Muscle layer of colon (tissue), 2 donors: ENCODE results near the gene SMC1B.
"Not testable (repeated sequence)": the region's sequence is repeated elsewhere in the genome, so short reads cannot be mapped to it uniquely, and the experiment has no call there.

Experiments used
- H3K27ac ChIP-seq: one replicate; pipeline ENCODE4 v1.7.0; 2013; ENCODE audit warnings: low read depth, mild to moderate bottlenecking, low read length, moderate library complexity
- H3K27me3 ChIP-seq, 2 donors: one replicate each; pipeline ENCODE4 v1.7.0; 2013; ENCODE audit warnings: low read length in 2 of 2, mild to moderate bottlenecking in 2 of 2; ENCODE audit not compliant: insufficient read depth in 2 of 2, control insufficient read depth in 1 of 2
- H3K36me3 ChIP-seq: one replicate; pipeline ENCODE4 v1.7.0; 2013; ENCODE audit warnings: mild to moderate bottlenecking, low read length; ENCODE audit not compliant: insufficient read depth
- H3K4me1 ChIP-seq: one replicate; pipeline ENCODE4 v1.7.0; 2013; ENCODE audit warnings: mild to moderate bottlenecking, low read length; ENCODE audit not compliant: insufficient read depth
- H3K4me3 ChIP-seq, 2 donors: one replicate each; pipeline ENCODE4 v1.7.0; 2013; ENCODE audit warnings: low read length in 2 of 2, low read depth in 1 of 2, mild to moderate bottlenecking in 1 of 2, moderate library complexity in 1 of 2
- H3K9ac ChIP-seq: one replicate; pipeline ENCODE4 v1.7.0; 2013; ENCODE audit warnings: low read length
- H3K9me3 ChIP-seq: one replicate; pipeline ENCODE4 v1.7.0; 2013; ENCODE audit warnings: mild to moderate bottlenecking, low read length
- donor health status: abdominal sarcoma.
- donor health status: Adenocarcinoma of cecum.

Gene SMC1B

DNA sequence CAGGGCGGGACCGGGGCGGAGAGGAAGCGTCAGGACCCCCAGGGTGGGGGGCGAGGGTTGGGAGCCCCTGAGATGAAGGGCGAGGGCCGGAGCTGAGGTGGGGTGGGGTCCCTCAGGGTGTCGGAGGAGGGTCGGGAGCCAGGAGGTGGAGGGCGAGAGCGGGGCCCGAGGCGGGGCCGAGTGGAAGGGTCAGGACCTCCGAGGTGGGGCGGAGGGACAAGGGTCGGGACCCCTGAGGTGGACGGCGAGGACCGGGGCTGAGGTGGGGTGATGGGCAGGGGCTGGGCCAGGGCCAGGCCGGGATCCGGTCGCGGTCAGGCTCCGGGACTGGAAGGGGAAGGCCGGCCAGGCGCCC, 409 bp downstream of the SMC1B start:
- Histone ChIP-seq H3K4me3 (peak overlapping the region in 1 of 2 donors; percentile 6), H3K27ac (no peak overlapping the region), H3K36me3 (no peaks in the 10 kb centered on the region), H3K9me3 (no peaks in the 10 kb centered on the region), H3K27me3 (peaks cover 0 to 7% of the 10 kb centered on the region in 2 donors), H3K9ac (no peak overlapping the region), H3K4me1 (no peaks in the 10 kb centered on the region)

DNA sequence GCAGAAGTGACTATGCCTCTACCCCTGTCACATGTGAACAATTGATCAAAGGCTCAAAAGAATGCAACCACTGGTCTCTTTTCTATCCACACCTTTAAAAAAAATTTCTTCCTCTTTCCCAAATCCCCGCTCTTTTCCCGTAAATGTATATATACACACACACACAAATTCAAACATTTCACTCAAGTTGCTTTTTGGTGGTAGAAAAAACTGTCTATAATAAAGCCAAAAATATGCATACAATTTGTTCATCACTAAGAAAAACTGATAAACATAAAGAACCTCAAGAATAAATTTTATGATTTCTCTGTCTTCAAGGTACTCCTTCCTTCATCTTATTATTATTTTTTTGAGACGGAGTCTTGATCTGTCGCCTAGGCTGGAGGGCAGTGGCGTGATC, 5.6 kb downstream of the SMC1B start:
- H3K9me3 ChIP-seq: no peaks in the 10 kb centered on the region
- no peaks in the 10 kb centered on the region for H3K4me1 ChIP-seq
- no peak overlapping the region for H3K4me3 ChIP-seq
- no peaks in the 10 kb centered on the region for H3K36me3 ChIP-seq
- H3K9ac ChIP-seq: no peak overlapping the region
- no peak overlapping the region for H3K27ac ChIP-seq
- peaks cover 0 to 2% of the 10 kb centered on the region in 2 donors for H3K27me3 ChIP-seq

DNA sequence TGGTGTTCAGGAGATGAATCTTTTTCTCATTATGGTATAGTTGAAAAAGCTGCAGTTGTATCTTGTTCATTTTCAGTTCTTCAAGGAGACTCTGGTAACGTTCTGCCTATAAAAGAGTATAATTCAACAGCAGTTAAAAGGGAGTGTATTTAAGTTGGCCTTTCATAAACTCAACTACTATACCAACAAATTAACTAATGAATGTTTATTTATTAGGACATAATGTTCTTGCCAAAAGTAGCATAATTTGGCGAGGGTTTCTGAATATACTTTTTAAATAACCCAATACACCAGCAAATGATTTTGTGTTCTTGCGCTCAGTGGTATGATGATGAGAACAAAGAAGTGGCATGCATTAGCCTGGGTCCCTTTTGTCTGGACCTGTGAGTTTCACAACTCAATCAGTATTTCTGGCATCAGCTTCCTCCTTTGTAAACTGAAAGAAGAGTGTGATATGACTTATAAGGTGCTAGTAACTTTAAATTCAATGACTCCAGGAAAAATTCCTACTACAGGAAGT, 10.9 kb downstream of the SMC1B start:
- Histone ChIP-seq H3K36me3 (no peaks in the 10 kb centered on the region), H3K9ac (no peak overlapping the region), H3K9me3 (no peaks in the 10 kb centered on the region), H3K27ac (no peak overlapping the region), H3K4me3 (no peak overlapping the region), H3K27me3 (no peaks in the 10 kb centered on the region), H3K4me1 (no peaks in the 10 kb centered on the region)

DNA sequence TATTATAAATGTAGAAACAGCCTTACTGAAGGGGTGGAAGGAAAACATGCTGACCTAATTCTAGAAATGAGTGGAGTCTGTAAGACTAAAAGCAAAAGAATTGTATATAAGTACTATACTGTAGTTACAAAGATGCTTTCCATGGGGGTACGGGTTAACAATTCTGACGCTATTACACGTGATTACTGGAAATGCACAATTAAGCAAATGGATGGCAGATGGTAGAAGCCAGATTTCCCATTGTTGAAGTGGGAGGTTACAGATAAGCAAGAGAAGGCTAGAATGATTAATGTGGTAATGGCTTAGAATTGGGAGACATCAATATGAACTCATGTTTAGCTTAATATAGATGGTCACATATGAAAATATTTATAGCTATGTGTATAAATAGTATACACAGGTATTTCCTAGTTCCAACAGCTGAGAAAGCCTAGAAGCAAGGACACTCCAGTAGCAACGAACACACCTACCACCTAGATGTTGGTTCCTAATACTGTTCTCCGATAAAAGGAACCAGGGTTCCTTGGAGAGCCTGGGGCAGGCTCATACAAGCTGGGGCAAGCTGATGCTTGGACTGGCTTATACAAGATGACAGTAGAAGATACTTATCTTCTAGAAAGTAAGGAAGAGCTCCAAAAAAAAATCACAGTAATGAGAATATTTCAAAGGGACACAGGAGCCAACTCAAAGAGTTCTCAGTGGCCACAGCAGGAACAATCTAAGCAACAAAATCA, 13.5 kb downstream of the SMC1B start:
- H3K27ac ChIP-seq: no peak overlapping the region
- H3K4me3 ChIP-seq: no peak overlapping the region
- H3K4me1 ChIP-seq: no peaks in the 10 kb centered on the region
- H3K9ac ChIP-seq: no peak overlapping the region
- no peaks in the 10 kb centered on the region for H3K36me3 ChIP-seq
- H3K9me3 ChIP-seq: no peaks in the 10 kb centered on the region
- H3K27me3 ChIP-seq: no peaks in the 10 kb centered on the region

DNA sequence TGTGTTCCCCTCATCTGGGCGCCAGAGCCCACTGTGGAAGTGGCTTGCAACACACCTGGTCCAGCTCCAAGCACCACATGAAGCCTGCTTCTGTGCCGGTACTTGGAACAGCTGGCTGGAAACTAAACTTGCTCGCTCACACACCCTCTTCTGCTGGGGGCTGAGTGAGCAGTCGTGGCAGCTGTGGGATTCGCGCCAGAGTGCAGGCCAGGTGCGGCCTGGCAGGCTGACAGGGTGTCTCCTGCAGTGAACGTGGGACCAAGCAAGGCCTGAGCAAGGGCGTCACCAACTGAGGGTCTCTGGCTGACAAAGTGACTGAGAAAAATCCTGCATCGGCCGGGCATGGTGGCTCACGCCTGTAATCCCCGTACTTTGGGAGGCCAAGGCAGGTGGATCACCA, 15.2 kb downstream of the SMC1B start:
- H3K27ac ChIP-seq: no peak overlapping the region
- no peaks in the 10 kb centered on the region for H3K4me1 ChIP-seq
- no peaks in the 10 kb centered on the region for H3K27me3 ChIP-seq
- no peak overlapping the region for H3K9ac ChIP-seq
- no peaks in the 10 kb centered on the region for H3K9me3 ChIP-seq
- H3K36me3 ChIP-seq: no peaks in the 10 kb centered on the region
- H3K4me3 ChIP-seq: no peak overlapping the region

DNA sequence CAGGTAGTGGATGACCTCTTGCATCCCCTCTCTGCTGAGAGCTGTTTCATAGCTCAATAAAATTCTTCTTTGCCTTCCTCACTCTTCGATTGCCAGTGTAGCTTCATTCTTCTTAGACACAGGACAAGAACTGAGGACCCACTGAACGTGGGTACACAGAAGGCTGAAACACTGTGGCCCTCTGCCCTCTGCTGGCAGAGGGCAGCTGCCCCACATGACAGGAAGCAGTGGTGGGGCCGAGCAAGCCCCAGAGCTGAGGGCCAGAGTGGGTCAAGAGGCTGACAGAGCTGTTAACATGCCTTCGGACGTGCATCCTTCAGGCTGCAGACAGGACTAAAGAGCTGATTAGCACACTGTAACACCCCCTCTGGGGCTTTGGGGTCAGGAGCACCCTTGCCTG, 15.6 kb downstream of the SMC1B start:
- Histone ChIP-seq H3K9me3 (no peaks in the 10 kb centered on the region), H3K27me3 (no peaks in the 10 kb centered on the region), H3K4me3 (no peak overlapping the region), H3K4me1 (no peaks in the 10 kb centered on the region), H3K36me3 (no peaks in the 10 kb centered on the region), H3K27ac (no peak overlapping the region), H3K9ac (no peak overlapping the region)

DNA sequence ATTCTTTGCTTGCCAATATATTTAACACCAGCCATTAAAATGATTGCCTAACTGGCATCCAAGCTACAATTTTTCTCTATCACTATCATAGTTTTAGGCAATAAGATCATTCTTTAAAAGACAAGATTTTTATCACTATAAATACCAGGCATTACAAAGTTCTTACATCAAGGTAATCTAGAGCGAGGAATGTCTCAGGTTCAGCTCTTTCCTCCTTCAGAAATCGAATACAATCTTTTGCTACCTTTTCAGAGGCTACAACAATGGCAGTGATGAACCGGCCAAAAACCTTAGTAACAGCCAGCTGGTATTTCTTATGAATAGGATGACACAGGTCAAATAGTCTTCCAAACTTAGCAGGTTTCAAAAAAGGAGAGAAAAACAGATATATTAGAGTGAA, 23.9 kb downstream of the SMC1B start:
- Histone ChIP-seq H3K27me3 (peaks cover 0 to 4% of the 10 kb centered on the region in 2 donors), H3K4me1 (no peaks in the 10 kb centered on the region), H3K27ac (no peak overlapping the region)

DNA sequence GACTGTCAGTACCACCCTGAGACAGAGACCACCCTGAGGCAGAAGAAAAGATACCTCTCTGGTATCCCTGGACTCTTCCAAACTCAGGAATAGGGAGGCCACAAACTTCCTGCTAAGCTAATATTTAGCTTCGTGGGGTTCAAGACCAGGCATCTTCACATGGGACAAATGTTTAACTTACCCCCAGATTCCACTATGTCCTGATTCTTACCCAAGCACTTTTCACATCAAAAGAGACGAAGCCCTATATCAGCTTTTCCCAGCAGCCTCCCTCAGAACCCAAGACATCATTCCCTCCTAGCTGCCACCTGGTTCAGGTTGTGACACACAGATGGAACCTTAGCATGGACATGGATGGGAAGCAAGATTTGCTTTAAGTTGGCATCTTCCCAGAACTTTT, 32.1 kb downstream of the SMC1B start:
- Histone ChIP-seq H3K27ac (no peak overlapping the region), H3K4me3 (no peak overlapping the region), H3K9me3 (no peaks in the 10 kb centered on the region), H3K9ac (no peak overlapping the region), H3K27me3 (peaks cover 0 to 4% of the 10 kb centered on the region in 2 donors), H3K36me3 (no peaks in the 10 kb centered on the region), H3K4me1 (no peaks in the 10 kb centered on the region)

More for the DNA sequence above, 23.9 kb downstream of the SMC1B start:
- H3K9me3 ChIP-seq: no peaks in the 10 kb centered on the region
- no peak overlapping the region for H3K9ac ChIP-seq
- no peaks in the 10 kb centered on the region for H3K36me3 ChIP-seq
- no peak overlapping the region for H3K4me3 ChIP-seq

DNA sequence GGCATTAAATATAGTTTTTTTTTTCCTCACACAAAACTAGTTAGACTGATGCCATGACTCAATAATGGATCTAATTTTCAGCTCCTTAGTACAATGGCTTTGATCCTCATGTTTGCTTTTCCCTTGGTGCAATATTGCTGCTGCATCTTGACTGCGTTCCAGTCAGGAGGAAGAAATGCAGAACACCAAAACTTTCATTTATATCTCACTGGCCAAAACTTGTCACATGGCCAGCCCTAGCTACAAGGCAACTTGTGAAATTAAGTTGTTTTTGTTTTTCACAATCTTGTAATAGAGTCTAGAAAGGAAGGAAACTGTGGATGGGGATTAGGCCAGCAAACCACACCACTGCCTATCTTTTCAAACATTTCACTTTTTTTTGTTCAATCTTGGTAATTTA, 36.7 kb downstream of the SMC1B start:
- no peaks in the 10 kb centered on the region for H3K4me1 ChIP-seq

DNA sequence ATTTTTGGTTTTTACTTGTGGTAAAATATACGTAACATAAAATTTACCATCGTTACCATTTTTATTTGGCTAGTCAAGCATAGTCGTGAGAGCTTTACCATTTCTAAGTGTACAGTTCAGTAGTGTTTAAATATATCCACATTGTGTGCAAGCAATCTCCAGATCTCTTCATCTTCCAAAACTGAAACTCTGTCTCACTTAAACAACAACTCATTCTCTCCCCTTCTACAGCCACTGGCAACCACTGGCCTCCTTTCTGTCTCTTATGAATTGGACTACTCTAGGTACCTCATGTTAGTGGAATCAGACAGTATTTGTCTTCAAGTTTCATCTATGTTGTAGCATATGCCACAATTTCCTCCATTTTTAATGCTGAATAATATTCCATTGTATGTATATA, 37.4 kb downstream of the SMC1B start:
- Histone ChIP-seq H3K27ac (no peak overlapping the region), H3K27me3 (no peaks in the 10 kb centered on the region), H3K4me3 (no peak overlapping the region), H3K36me3 (no peaks in the 10 kb centered on the region), H3K9ac (no peak overlapping the region), H3K9me3 (no peaks in the 10 kb centered on the region), H3K4me1 (no peaks in the 10 kb centered on the region)

More for the DNA sequence above, 36.7 kb downstream of the SMC1B start:
- H3K4me3 ChIP-seq: no peak overlapping the region
- no peak overlapping the region for H3K9ac ChIP-seq
- H3K36me3 ChIP-seq: no peaks in the 10 kb centered on the region
- no peak overlapping the region for H3K27ac ChIP-seq
- H3K9me3 ChIP-seq: no peaks in the 10 kb centered on the region
- H3K27me3 ChIP-seq: no peaks in the 10 kb centered on the region

DNA sequence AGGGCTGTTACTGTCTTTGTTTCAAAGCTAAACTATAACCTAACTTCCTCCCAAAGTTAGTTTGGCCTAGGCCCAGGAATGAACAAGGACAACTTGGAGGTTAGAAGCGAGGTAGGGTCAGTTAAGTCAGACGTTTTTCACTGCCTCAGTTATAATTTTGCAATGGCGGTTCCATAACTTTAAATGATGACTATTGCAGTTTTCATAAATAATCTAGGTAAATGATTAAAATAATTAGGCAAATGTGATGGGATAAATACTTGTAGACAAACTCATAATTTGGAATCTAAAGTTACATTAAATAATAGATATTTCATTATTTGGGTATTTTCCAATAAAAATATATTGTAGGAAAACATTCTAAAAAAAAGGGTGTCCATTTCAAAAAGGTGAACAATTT, 39.8 kb downstream of the SMC1B start:
- not testable (repeated sequence) for H3K36me3 ChIP-seq, H3K4me1 ChIP-seq

DNA sequence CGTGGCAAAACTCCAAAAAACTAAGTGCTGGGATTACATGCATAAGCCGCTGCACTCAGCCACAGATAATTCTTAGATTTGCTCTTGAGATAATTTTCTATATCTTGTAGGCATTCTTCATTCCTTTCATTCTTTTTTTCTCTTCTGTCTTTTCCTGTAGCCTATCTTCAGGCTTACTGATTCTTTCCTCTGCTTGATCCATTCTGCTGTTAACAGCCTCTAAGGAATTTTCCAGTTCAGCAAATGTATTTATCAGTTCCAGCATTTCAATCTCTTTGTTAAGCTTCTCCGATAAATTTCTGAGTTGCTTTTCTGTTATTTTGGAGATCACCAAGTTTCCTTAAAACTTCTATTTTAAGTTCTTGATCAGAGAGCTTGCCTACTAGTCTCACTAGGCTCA, 46.7 kb downstream of the SMC1B start:
- no peak overlapping the region for H3K9ac ChIP-seq
- H3K27ac ChIP-seq: no peak overlapping the region
- H3K4me1 ChIP-seq: no peaks in the 10 kb centered on the region
- no peaks in the 10 kb centered on the region for H3K9me3 ChIP-seq
- no peaks in the 10 kb centered on the region for H3K27me3 ChIP-seq
- H3K36me3 ChIP-seq: no peaks in the 10 kb centered on the region
- no peak overlapping the region for H3K4me3 ChIP-seq

More for the DNA sequence above, 39.8 kb downstream of the SMC1B start:
- H3K9ac ChIP-seq, H3K27me3 ChIP-seq, H3K9me3 ChIP-seq, H3K4me3 ChIP-seq, H3K27ac ChIP-seq: not testable (repeated sequence)
